ENCODE measurements around the gene PLAA.

Gene PLAA

DNA sequence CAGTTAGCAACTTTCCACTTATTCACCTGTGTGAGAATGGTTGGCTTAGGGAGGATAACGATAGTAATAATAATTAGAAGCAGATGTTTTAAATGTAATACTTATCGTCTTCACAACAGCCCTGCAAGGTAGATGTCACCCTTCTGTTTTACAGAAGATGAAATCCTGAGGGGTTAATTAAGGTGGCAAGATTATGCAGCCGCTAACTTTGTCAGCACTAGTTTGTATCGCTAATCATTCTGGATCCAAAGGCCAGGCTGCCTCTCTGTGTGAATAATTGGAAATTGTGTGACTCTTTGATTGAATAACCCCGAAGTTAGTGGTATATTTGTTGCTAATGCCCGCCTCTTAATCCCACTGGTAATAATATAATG, 9.8 kb upstream of the PLAA start:
- TF ChIP-seq, protein P1, sequence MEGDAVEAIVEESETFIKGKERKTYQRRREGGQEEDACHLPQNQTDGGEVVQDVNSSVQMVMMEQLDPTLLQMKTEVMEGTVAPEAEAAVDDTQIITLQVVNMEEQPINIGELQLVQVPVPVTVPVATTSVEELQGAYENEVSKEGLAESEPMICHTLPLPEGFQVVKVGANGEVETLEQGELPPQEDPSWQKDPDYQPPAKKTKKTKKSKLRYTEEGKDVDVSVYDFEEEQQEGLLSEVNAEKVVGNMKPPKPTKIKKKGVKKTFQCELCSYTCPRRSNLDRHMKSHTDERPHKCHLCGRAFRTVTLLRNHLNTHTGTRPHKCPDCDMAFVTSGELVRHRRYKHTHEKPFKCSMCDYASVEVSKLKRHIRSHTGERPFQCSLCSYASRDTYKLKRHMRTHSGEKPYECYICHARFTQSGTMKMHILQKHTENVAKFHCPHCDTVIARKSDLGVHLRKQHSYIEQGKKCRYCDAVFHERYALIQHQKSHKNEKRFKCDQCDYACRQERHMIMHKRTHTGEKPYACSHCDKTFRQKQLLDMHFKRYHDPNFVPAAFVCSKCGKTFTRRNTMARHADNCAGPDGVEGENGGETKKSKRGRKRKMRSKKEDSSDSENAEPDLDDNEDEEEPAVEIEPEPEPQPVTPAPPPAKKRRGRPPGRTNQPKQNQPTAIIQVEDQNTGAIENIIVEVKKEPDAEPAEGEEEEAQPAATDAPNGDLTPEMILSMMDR (IDR thresholded peaks at IDR 0.05), result no peak

DNA sequence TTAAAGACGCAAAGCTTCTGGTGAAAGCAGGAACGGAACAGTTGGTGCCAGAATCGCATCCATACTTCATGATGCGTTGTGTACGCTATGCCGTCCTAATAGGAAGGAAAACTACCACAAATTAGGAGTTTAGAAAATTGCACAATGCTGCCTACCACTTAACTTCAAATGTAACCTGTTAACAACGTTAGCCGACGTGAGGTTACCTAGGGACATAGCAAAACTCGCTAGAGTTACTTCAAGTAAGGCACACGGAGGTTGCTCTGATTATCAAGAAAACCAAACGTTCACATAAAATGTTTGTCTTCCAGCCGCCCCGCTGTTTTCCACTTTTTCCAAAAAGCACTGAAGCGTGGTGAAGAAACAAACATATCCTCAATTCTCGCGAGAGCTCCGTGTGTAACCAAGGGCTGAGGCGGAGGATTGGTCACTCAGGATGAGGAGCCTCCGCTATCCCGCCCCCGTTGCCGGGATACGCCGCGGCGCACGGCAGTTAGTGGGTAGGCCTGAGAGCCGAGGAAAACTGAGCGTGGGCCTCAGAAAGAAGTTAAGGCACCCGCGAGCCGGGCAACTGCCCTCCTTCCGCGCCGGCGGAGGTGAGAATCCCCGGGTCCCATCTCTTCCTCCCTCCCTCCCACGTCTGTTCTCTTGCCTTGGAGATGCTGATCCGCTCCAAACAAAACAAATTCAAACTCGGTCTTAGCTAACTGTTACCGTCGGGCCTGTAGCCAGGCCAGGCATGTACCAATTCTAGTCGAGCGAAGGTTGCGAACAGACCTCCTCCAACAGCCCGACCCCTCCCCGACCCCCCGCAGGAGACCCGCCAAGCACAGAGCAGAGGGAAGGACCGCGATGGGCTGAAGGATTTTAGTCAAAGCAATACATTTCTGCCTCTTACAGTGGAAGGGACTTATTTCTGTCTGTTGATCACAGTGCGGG, 9.1 kb upstream of the PLAA start, which contains the start of gene IFT74:
TSS of gene IFT74 (plus strand) at position 492 of the 939 bp plus-strand sequence. CDS start 5,556 bp downstream, outside the sequence.
- TF ChIP-seq, protein P1 (IDR thresholded peaks at IDR 0.05), result no peak

DNA sequence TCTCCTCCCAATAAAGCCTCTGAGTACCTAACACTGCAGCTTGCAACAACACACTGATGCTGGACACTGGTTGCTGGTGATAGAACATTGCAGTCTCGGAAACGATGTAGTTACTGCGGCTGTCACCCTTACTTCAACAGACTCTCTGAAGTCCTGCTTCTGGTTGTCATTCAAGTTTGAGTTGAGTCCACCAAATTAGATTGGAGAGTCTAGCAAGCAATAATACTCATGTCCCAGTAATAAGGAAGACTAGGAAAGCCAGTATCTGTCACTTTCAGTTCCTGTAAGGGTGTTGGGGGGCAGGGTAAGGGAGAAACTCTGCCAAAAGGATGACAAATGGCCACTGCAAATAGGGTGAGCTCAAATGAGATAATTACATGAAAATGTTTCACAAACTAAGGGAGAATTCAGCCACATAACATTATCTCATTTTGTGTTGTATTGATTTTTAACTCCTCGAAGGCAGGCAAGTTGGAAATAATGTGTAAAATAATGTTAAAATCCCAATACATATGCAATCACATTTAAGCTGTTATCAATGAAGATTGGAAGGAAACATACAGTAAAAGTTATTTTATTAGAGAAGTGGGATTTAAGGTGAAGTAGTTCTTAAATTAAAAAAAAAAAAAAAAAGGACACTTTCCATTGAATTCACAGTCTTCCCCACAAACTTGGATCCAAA, 8.3 kb upstream of the PLAA start:
- TF ChIP-seq, protein P1 (IDR thresholded peaks at IDR 0.05), result no peak

DNA sequence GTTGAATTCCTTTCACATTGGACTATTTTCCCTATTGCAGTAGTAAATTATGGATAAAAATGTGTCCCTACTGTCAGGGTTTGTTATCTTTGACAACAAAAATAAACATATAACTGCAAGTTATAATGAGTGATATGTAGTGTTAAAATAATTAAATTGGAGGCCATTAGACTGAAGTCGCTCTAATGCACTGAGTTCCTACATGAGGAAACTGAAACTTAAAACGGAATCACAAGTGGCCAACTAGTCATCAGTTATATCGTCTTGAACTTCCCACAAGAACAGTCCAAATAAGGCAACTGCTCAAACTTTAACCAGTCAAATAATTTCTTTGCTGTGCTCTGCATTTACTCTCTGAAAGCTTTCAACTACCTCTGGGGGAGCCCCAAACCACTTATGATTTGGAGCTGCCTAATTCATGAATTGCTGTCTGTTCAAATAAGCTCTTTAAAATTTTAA, 7.0 kb upstream of the PLAA start:
- TF ChIP-seq, protein P1 (IDR thresholded peaks at IDR 0.05), result no peak

DNA sequence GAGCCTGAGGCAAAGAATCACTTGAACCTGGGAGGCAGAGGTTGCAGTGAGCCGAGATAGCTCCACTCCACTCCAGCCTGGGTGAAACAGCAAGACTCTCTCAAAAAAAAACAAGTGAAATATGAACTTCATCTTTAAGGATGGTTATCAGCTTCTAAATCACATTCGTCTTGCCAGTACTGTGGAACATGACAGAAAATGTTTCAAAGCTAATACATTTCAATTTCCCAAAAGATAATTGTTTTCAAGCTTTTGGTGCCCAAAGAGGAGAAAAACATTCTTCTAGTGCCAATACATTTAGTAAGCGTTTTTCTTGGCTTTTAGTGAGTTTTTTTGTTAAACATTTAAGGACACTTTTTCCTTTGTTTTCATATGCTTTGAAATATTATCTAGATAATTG, 4.8 kb upstream of the PLAA start:
- TF ChIP-seq, protein P1 (IDR thresholded peaks at IDR 0.05), result no peak

DNA sequence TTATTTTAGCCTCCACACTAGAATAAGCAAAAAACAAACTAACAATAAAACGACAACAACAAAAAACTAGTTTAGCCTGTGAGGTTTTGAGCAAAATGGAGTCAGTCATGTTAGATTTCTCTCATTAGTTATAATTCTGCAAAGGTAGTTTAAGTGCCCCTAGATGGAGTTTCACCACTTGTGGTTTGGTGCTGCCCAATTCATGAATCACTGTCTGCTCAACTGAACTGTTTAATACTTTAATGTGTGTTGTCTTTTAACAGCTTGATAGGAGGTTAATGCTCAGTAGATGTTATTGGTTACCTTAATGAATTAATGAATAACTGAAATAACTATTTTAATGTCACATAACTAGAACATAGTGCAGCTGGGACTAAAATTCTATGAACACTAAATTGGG, 3.5 kb upstream of the PLAA start:
- TF ChIP-seq, protein P1 (IDR thresholded peaks at IDR 0.05), result no peak

DNA sequence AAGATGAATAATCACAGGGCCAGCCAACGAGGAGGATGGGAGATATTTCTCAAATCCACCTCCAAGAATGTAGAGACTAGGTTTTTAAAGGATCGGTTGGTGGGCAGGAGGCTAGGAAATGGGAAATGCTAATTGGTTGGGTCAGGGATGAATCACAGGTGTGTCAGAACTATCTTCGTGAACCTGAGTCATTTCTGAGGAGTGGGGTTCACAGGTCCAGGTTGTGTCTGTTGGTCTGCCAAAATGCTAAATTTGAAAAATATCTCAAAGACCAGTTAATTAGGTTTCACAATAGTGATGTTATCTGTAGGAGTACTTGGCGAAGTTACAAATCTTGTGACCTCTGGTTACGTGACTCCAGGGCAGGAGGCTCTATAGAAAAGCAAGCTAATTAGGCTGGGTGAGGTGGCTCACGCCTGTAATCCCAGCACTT, 2.6 kb upstream of the PLAA start:
- TF ChIP-seq, protein P1 (IDR thresholded peaks at IDR 0.05), result no peak
